HG03565 (cell line): ENCODE results near the gene PIR.
A peak's percentile ranks its signal among the peaks of the same experiment; 100 is the strongest.

ENCODE experiments used
- ATAC-seq: cut with Tn5 transposase; IDR thresholded peaks from one replicate; pipeline ENCODE4 v1.9.1; 2021; ENCODE audit warnings: mild to moderate bottlenecking, moderate library complexity; ENCODE audit not compliant: unreplicated experiment

The PIR gene

GRCh38 chrX:15493118-15493962 lies at the start of gene PIR:
PIR (minus strand) TSS chrX:15493333; CDS start chrX:15491257, 2,076 bp downstream.
- peak; percentile 95 for ATAC-seq

- ATAC-seq, result no peak
Measured at GRCh38 chrX:15530318-15530717, 37.2 kb upstream of the PIR start.

- ATAC-seq, result no peak
Measured at GRCh38 chrX:15529165-15529564, 36.0 kb upstream of the PIR start.

- no peak for ATAC-seq
Measured at GRCh38 chrX:15525664-15526416, 32.7 kb upstream of the PIR start.

- ATAC-seq, result no peak
Measured at GRCh38 chrX:15524417-15524816, 31.3 kb upstream of the PIR start.

- no peak for ATAC-seq
Measured at GRCh38 chrX:15523088-15523487, 30.0 kb upstream of the PIR start.

- no peak for ATAC-seq
Measured at GRCh38 chrX:15522464-15522863, 29.3 kb upstream of the PIR start.

- ATAC-seq, result no peak
Measured at GRCh38 chrX:15515931-15516330, 22.8 kb upstream of the PIR start.

- no peak for ATAC-seq
Measured at GRCh38 chrX:15514279-15514678, 21.1 kb upstream of the PIR start.

GRCh38 chrX:15512401-15512965 lies 19.4 kb upstream of the PIR start:
- no peak for ATAC-seq

- ATAC-seq, result no peak
Measured at GRCh38 chrX:15511563-15511962, 18.4 kb upstream of the PIR start.

GRCh38 chrX:15509845-15510244 lies 16.7 kb upstream of the PIR start:
- ATAC-seq, result no peak

GRCh38 chrX:15507005-15507404 lies 13.9 kb upstream of the PIR start:
- ATAC-seq, result no peak

- no peak for ATAC-seq
Measured at GRCh38 chrX:15505101-15505500, 12.0 kb upstream of the PIR start.

GRCh38 chrX:15504661-15505060 lies 11.5 kb upstream of the PIR start:
- ATAC-seq, result no peak

- ATAC-seq, result no peak
Measured at GRCh38 chrX:15501506-15501905, 8.4 kb upstream of the PIR start.

- ATAC-seq, result no peak
Measured at GRCh38 chrX:15500497-15500966, 7.4 kb upstream of the PIR start, which contains the start of gene BMX. BMX (plus strand) TSS chrX:15500807; CDS start chrX:15508354, 7,547 bp downstream.

- no peak for ATAC-seq
Measured at GRCh38 chrX:15499976-15500375, 6.8 kb upstream of the PIR start.

GRCh38 chrX:15498741-15499140 lies 5.6 kb upstream of the PIR start:
- no peak for ATAC-seq

- no peak for ATAC-seq
Measured at GRCh38 chrX:15497865-15498264, 4.7 kb upstream of the PIR start.

GRCh38 chrX:15496824-15497223 lies 3.7 kb upstream of the PIR start:
- no peak for ATAC-seq

- ATAC-seq, result no peak
Measured at GRCh38 chrX:15495801-15496200, 2.7 kb upstream of the PIR start.
